A673 (cell line): ENCODE data around the gene DENND5B. TPM values are rescaled to one million over a fixed set of nuclear protein-coding genes. Genes with fewer than 3 reads are reported as not detected.

Experiments used
- BruUV-seq: library from RNA; stranded (reverse); fragments of 400-500 nt; replicated peaks from 2 replicates; lab custom pipeline; 2021; lab: Mats Ljungman, UMichigan
- CTCF ChIA-PET: fragments of 300-600 bp; sonication (Branson Sonifier 250); formaldehyde crosslinking; loops from one replicate; lab custom pipeline; 2022; ENCODE audit warnings: antibody characterized with exemption; lab: Charles Lee
- POLR2A ChIA-PET: fragments of 300-600 bp; sonication (Branson Sonifier 250); formaldehyde crosslinking; loops from one replicate; lab custom pipeline; 2022; ENCODE audit warnings: antibody characterized with exemption; ENCODE audit not compliant: low non-redundant PET; lab: Charles Lee
- DNase-seq: peaks from one replicate; pipeline ENCODE4 v3.0.0-alpha.2; 2015; ENCODE audit warnings: low spot score
- H3K27ac ChIP-seq: fragments of 200-600 bp; sonication (generic); 2 replicates; pipeline ENCODE4 v1.5.1; 2016; ENCODE audit warnings: mixed run types, low read depth, mild to moderate bottlenecking, mixed read lengths, antibody characterized with exemption, low read length; ENCODE audit not compliant: poor library complexity, severe bottlenecking
- H3K27me3 ChIP-seq: fragments of 200-600 bp; sonication (generic); replicated peaks from 2 replicates; pipeline ENCODE4 v1.6.1; 2017; ENCODE audit warnings: mixed run types, low read depth, mild to moderate bottlenecking, mixed read lengths, antibody characterized with exemption, low read length; ENCODE audit not compliant: insufficient read depth, poor library complexity
- H3K36me3 ChIP-seq: fragments of 200-600 bp; sonication (generic); 2 replicates; pipeline ENCODE4 v1.6.1; 2016; ENCODE audit warnings: mixed run types, mild to moderate bottlenecking, mixed read lengths, antibody characterized with exemption, low read length; ENCODE audit not compliant: insufficient read depth, poor library complexity, severe bottlenecking
- H3K4me1 ChIP-seq: fragments of 200-600 bp; sonication (generic); 2 replicates; pipeline ENCODE4 v1.6.1; 2017; ENCODE audit warnings: mixed run types, mild to moderate bottlenecking, mixed read lengths, antibody characterized with exemption, low read length; ENCODE audit not compliant: insufficient read depth, poor library complexity, severe bottlenecking
- H3K4me3 ChIP-seq: fragments of 200-600 bp; sonication (generic); 2 replicates; pipeline ENCODE4 v1.5.1; 2016; ENCODE audit warnings: low read depth, mixed run types, mild to moderate bottlenecking, mixed read lengths, low read length; ENCODE audit not compliant: poor library complexity, severe bottlenecking
- H3K9me3 ChIP-seq: fragments of 200-600 bp; sonication (generic); 2 replicates; pipeline ENCODE4 v1.6.1; 2016; ENCODE audit warnings: mixed run types, low read depth, mild to moderate bottlenecking, mixed read lengths, antibody characterized with exemption, low read length; ENCODE audit not compliant: poor library complexity, severe bottlenecking
- CTCF ChIP-seq: fragments of 300-800, 200-600 bp; sonication (generic); conservative IDR thresholded peaks from 2 replicates; pipeline ENCODE4 v1.5.1; 2017; ENCODE audit warnings: low read depth, mild to moderate bottlenecking, antibody characterized with exemption, low read length, moderate library complexity, mixed read lengths
- EZH2 ChIP-seq: fragments of 200-600 bp; sonication (generic); IDR thresholded peaks from 2 replicates; pipeline ENCODE4 v1.6.1; 2017; ENCODE audit warnings: borderline replicate concordance, low read depth, mild to moderate bottlenecking, mixed read lengths, antibody characterized with exemption, low read length; ENCODE audit not compliant: poor library complexity, severe bottlenecking
- intact Hi-C: fragments of 100-400 bp; cut with micrococcal nuclease; formaldehyde crosslinking; loops from one replicate; pipeline ENCODE4 v1.10.0; 2022; ENCODE audit not compliant: unreplicated experiment
- total RNA-seq: library from RNA; stranded (reverse); gene quantifications from 2 replicates; pipeline ENCODE4 v1.2.3, GENCODE V29; 2021

Gene DENND5B
- total RNA-seq, 1 experiment from 2014 or later: 7.6 TPM

GRCh38 chr12:31627456-31628054, 36.6 kb upstream of the DENND5B start:
- TF ChIP-seq EZH2: no peak
- TF ChIP-seq CTCF: no peak
- no TSS peak for BruUV-seq
- ChIA-PET POLR2A (no interaction called here), CTCF (no interaction called here)
- no peaks in the 10 kb centered on the region for H3K9me3 ChIP-seq
- no peaks in the 10 kb centered on the region for H3K4me1 ChIP-seq
- no peak overlapping the region for H3K27ac ChIP-seq
- no peaks in the 10 kb centered on the region for H3K27me3 ChIP-seq
- H3K4me3 ChIP-seq: no peak overlapping the region
- no peak for DNase-seq
- intact Hi-C loops: no loop called here
- H3K36me3 ChIP-seq: no peaks in the 10 kb centered on the region

- Histone ChIP-seq H3K27ac (no peak overlapping the region), H3K4me3 (no peak overlapping the region), H3K9me3 (no peaks in the 10 kb centered on the region), H3K27me3 (no peaks in the 10 kb centered on the region), H3K4me1 (no peaks in the 10 kb centered on the region), H3K36me3 (no peaks in the 10 kb centered on the region)
- intact Hi-C loops: no loop called here
- ChIA-PET POLR2A (no interaction called here), CTCF (no interaction called here)
- no TSS peak for BruUV-seq
- DNase-seq: no peak
- no peak for TF ChIP-seq CTCF
- no peak for TF ChIP-seq EZH2
Measured at GRCh38 chr12:31626270-31626995, 35.5 kb upstream of the DENND5B start.

GRCh38 chr12:31622038-31622437, 31.1 kb upstream of the DENND5B start:
- Histone ChIP-seq H3K27me3 (no peaks in the 10 kb centered on the region), H3K4me1 (no peaks in the 10 kb centered on the region), H3K4me3 (no peak overlapping the region), H3K36me3 (no peaks in the 10 kb centered on the region), H3K9me3 (no peaks in the 10 kb centered on the region), H3K27ac (no peak overlapping the region)
- intact Hi-C loops: no loop called here
- ChIA-PET CTCF (no interaction called here), POLR2A (no interaction called here)
- no peak for DNase-seq
- no peak for TF ChIP-seq EZH2
- no peak for TF ChIP-seq CTCF
- no TSS peak for BruUV-seq
